ENCODE data around the gene LHX5.

Gene LHX5

GRCh38 chr12:113469949-113470743 lies 1.5 kb downstream of the LHX5 start:
- no peaks in the 10 kb centered on the region for H3K36me3 ChIP-seq (ENCODE audit: control insufficient read depth, insufficient read depth, low read length)
- H3K9me3 ChIP-seq (ENCODE audit: control insufficient read depth, low read length), result no peaks in the 10 kb centered on the region
- H3K4me1 ChIP-seq (ENCODE audit: control insufficient read depth, insufficient read depth, low read length, poor library complexity, severe bottlenecking), result peaks cover 10% of the 10 kb centered on the region
- H3K4me3 ChIP-seq (ENCODE audit: extremely low read depth, insufficient read depth, low read length, poor library complexity, severe bottlenecking), result no peak overlapping the region
- WGBS, 2 experiments (ENCODE audit: insufficient coverage in 2 of 2), result 0 to 1% methylated on average over 12 to 14 of the region's 19 CpGs
- H3K27ac ChIP-seq (ENCODE audit: low read depth, low read length, severe bottlenecking), result no peak overlapping the region

GRCh38 chr12:113469224-113469948 lies 2.3 kb downstream of the LHX5 start:
- no peak overlapping the region for H3K4me3 ChIP-seq (ENCODE audit: extremely low read depth, insufficient read depth, low read length, poor library complexity, severe bottlenecking)
- no peak overlapping the region for H3K27ac ChIP-seq (ENCODE audit: low read depth, low read length, severe bottlenecking)
- H3K36me3 ChIP-seq (ENCODE audit: control insufficient read depth, insufficient read depth, low read length), result no peaks in the 10 kb centered on the region
- WGBS, 2 experiments (ENCODE audit: insufficient coverage in 2 of 2), result 2 to 17% methylated on average over 5 to 16 of the region's 17 CpGs
- H3K9me3 ChIP-seq (ENCODE audit: control insufficient read depth, low read length), result no peaks in the 10 kb centered on the region
- H3K4me1 ChIP-seq (ENCODE audit: control insufficient read depth, insufficient read depth, low read length, poor library complexity, severe bottlenecking), result peaks cover 10% of the 10 kb centered on the region

- Histone ChIP-seq H3K4me1 (ENCODE audit: control insufficient read depth, insufficient read depth, low read length, poor library complexity, severe bottlenecking) (peaks cover 17% of the 10 kb centered on the region), H3K4me3 (ENCODE audit: extremely low read depth, insufficient read depth, low read length, poor library complexity, severe bottlenecking) (no peak overlapping the region), H3K36me3 (ENCODE audit: control insufficient read depth, insufficient read depth, low read length) (no peaks in the 10 kb centered on the region), H3K27ac (ENCODE audit: low read depth, low read length, severe bottlenecking) (no peak overlapping the region), H3K9me3 (ENCODE audit: control insufficient read depth, low read length) (no peaks in the 10 kb centered on the region)
- 1 to 3% methylated on average over 27 to 29 of the region's 38 CpGs for WGBS, 2 experiments (ENCODE audit: insufficient coverage in 2 of 2)
Observed at GRCh38 chr12:113468365-113469223, 3.1 kb downstream of the LHX5 start.

- WGBS, 2 experiments (ENCODE audit: insufficient coverage in 2 of 2), result 1 to 2% methylated on average over 68 to 71 of the region's 78 CpGs
- Histone ChIP-seq H3K4me1 (ENCODE audit: control insufficient read depth, insufficient read depth, low read length, poor library complexity, severe bottlenecking) (peaks cover 17% of the 10 kb centered on the region), H3K36me3 (ENCODE audit: control insufficient read depth, insufficient read depth, low read length) (no peaks in the 10 kb centered on the region), H3K4me3 (ENCODE audit: extremely low read depth, insufficient read depth, low read length, poor library complexity, severe bottlenecking) (peak overlapping the region; percentile 21), H3K27ac (ENCODE audit: low read depth, low read length, severe bottlenecking) (no peak overlapping the region), H3K9me3 (ENCODE audit: control insufficient read depth, low read length) (no peaks in the 10 kb centered on the region)
Observed at GRCh38 chr12:113467502-113468364, 3.9 kb downstream of the LHX5 start.

- H3K4me3 ChIP-seq (ENCODE audit: extremely low read depth, insufficient read depth, low read length, poor library complexity, severe bottlenecking), result peak overlapping the region; percentile 21
Observed at GRCh38 chr12:113467142-113467501, 4.5 kb downstream of the LHX5 start.

GRCh38 chr12:113466454-113467141 lies 5.1 kb downstream of the LHX5 start:
- H3K36me3 ChIP-seq (ENCODE audit: control insufficient read depth, insufficient read depth, low read length), result no peaks in the 10 kb centered on the region
- H3K4me1 ChIP-seq (ENCODE audit: control insufficient read depth, insufficient read depth, low read length, poor library complexity, severe bottlenecking), result peaks cover 17% of the 10 kb centered on the region
- H3K27ac ChIP-seq (ENCODE audit: low read depth, low read length, severe bottlenecking), result no peak overlapping the region
- no peaks in the 10 kb centered on the region for H3K9me3 ChIP-seq (ENCODE audit: control insufficient read depth, low read length)
- 12 to 15% methylated on average over 20 to 26 of the region's 26 CpGs for WGBS, 2 experiments (ENCODE audit: insufficient coverage in 2 of 2)
- H3K4me3 ChIP-seq (ENCODE audit: extremely low read depth, insufficient read depth, low read length, poor library complexity, severe bottlenecking), result peak overlapping the region; percentile 21

More at GRCh38 chr12:113467142-113467501, 4.5 kb downstream of the LHX5 start:
- 4 to 17% methylated on average over 25 to 28 of the region's 31 CpGs for WGBS, 2 experiments (ENCODE audit: insufficient coverage in 2 of 2)
- no peaks in the 10 kb centered on the region for H3K9me3 ChIP-seq (ENCODE audit: control insufficient read depth, low read length)
- H3K4me1 ChIP-seq (ENCODE audit: control insufficient read depth, insufficient read depth, low read length, poor library complexity, severe bottlenecking), result peaks cover 17% of the 10 kb centered on the region
- H3K27ac ChIP-seq (ENCODE audit: low read depth, low read length, severe bottlenecking), result no peak overlapping the region
- H3K36me3 ChIP-seq (ENCODE audit: control insufficient read depth, insufficient read depth, low read length), result no peaks in the 10 kb centered on the region

- no peaks in the 10 kb centered on the region for H3K9me3 ChIP-seq (ENCODE audit: control insufficient read depth, low read length)
- WGBS, 2 experiments (ENCODE audit: insufficient coverage in 2 of 2), result 3% methylated on average over 8 to 10 of the region's 13 CpGs
- peaks cover 13% of the 10 kb centered on the region for H3K4me1 ChIP-seq (ENCODE audit: control insufficient read depth, insufficient read depth, low read length, poor library complexity, severe bottlenecking)
- H3K4me3 ChIP-seq (ENCODE audit: extremely low read depth, insufficient read depth, low read length, poor library complexity, severe bottlenecking), result no peak overlapping the region
- H3K36me3 ChIP-seq (ENCODE audit: control insufficient read depth, insufficient read depth, low read length), result no peaks in the 10 kb centered on the region
- H3K27ac ChIP-seq (ENCODE audit: low read depth, low read length, severe bottlenecking), result no peak overlapping the region
Observed at GRCh38 chr12:113465808-113466453, 5.7 kb downstream of the LHX5 start.

GRCh38 chr12:113464852-113465719 lies 6.6 kb downstream of the LHX5 start:
- Histone ChIP-seq H3K27ac (ENCODE audit: low read depth, low read length, severe bottlenecking) (no peak overlapping the region), H3K4me1 (ENCODE audit: control insufficient read depth, insufficient read depth, low read length, poor library complexity, severe bottlenecking) (peaks cover 13% of the 10 kb centered on the region), H3K36me3 (ENCODE audit: control insufficient read depth, insufficient read depth, low read length) (no peaks in the 10 kb centered on the region), H3K4me3 (ENCODE audit: extremely low read depth, insufficient read depth, low read length, poor library complexity, severe bottlenecking) (peak overlapping the region; percentile 5), H3K9me3 (ENCODE audit: control insufficient read depth, low read length) (no peaks in the 10 kb centered on the region)
- WGBS, 2 experiments (ENCODE audit: insufficient coverage in 2 of 2), result 0 to 1% methylated on average over 42 to 49 of the region's 64 CpGs

- no peaks in the 10 kb centered on the region for H3K36me3 ChIP-seq (ENCODE audit: control insufficient read depth, insufficient read depth, low read length)
- no peak overlapping the region for H3K4me3 ChIP-seq (ENCODE audit: extremely low read depth, insufficient read depth, low read length, poor library complexity, severe bottlenecking)
- H3K4me1 ChIP-seq (ENCODE audit: control insufficient read depth, insufficient read depth, low read length, poor library complexity, severe bottlenecking), result peaks cover 13% of the 10 kb centered on the region
- H3K27ac ChIP-seq (ENCODE audit: low read depth, low read length, severe bottlenecking), result no peak overlapping the region
- WGBS, 2 experiments (ENCODE audit: insufficient coverage in 2 of 2), result 1 to 3% methylated on average over 14 to 15 of the region's 16 CpGs
- no peaks in the 10 kb centered on the region for H3K9me3 ChIP-seq (ENCODE audit: control insufficient read depth, low read length)
Observed at GRCh38 chr12:113464452-113464775, 7.3 kb downstream of the LHX5 start.

Data from mesodermal cell (in vitro differentiated cells).